HG03039 (cell line): ENCODE data around the gene CRTC3.
A peak's percentile ranks its signal among the peaks of the same experiment; 100 is the strongest.
"Not testable (repeated sequence)": the region's sequence is repeated elsewhere in the genome, so short reads cannot be mapped to it uniquely, and the experiment has no call there.

Experiments
- ATAC-seq: cut with Tn5 transposase; IDR thresholded peaks from one replicate; pipeline ENCODE4 v1.9.1; 2021; ENCODE audit warnings: mild to moderate bottlenecking, moderate library complexity; ENCODE audit not compliant: unreplicated experiment

CRTC3 gene

GRCh38 chr15:90667073-90667754 lies 137.5 kb downstream of the CRTC3 start:
- no peak for ATAC-seq

DNA sequence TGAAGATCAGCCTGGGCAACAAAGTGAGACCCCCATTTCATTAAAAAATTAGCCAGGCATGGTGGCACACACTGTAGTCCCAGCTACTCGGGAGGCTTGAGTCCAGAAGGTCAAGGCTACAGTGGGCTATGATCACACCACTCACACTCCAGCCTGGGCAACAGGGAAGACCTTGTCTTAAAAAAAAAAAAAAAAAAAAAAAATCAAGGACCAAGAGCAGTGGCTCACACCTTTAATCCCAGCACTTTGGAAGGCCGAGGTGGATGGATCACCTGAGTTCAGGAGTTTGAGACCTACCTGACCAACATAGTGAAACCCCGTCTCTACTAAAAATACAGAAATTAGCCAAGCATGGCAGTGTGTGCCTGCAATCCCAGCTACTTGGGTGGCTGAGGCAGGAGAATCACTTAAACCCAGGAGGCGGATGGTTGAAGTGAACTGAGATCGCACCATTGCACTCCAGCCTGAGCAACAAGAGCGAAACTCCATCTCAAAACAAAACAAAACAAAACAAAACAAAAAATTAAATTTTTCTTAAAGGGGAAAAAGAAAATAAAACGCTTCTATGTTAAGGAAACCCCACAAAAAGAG lies 138.1 kb downstream of the CRTC3 start:
- not testable (repeated sequence) for ATAC-seq

GRCh38 chr15:90670631-90671030 lies 140.9 kb downstream of the CRTC3 start:
- not testable (repeated sequence) for ATAC-seq

DNA sequence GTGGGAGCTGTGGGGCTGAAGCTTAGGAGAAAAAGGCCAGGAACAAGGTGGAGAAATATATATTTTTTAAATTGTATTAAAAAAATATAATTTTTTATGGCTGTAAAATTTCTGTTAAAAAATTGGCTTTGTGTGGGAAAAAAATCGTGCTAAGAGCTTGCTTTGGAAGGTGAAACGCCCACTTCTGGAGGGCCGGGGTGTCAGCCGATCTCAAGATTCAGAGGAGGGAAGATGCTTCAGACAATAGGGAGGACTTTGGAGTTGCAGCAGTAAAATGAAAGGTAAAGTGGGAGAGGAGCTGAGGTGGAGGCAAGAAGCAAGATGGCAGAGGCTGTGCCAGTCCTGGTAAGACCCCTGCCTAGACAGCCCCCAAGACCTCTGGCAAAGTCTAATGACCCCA lies 141.5 kb downstream of the CRTC3 start:
- no peak for ATAC-seq

GRCh38 chr15:90673357-90673756 lies 143.6 kb downstream of the CRTC3 start:
- ATAC-seq: not testable (repeated sequence)

DNA sequence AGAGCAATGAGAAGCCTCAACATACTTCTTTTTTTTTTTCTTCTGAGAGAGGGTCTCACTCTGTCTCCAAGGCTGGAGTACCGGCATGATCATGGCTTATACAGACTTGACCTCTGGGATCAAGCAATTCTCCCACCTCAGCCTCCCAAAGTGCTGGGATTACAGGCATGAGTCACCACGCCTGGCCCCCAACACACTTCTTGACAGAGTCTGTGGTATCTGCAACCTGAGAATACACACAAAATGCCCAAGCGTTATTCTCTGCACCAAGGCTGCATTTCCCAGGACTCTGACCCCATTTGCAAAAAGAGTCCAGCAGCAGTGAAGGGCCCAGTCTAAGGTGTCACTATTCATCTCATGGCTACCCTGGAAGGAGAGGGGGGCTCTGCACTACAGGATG lies 144.8 kb downstream of the CRTC3 start:
- ATAC-seq: no peak

GRCh38 chr15:90675464-90675863 lies 145.7 kb downstream of the CRTC3 start:
- no peak for ATAC-seq

GRCh38 chr15:90677807-90678790 lies 148.4 kb downstream of the CRTC3 start:
- no peak for ATAC-seq

GRCh38 chr15:90679959-90680358 lies 150.2 kb downstream of the CRTC3 start:
- ATAC-seq: no peak

GRCh38 chr15:90680371-90680935 lies 150.7 kb downstream of the CRTC3 start:
- ATAC-seq: no peak

DNA sequence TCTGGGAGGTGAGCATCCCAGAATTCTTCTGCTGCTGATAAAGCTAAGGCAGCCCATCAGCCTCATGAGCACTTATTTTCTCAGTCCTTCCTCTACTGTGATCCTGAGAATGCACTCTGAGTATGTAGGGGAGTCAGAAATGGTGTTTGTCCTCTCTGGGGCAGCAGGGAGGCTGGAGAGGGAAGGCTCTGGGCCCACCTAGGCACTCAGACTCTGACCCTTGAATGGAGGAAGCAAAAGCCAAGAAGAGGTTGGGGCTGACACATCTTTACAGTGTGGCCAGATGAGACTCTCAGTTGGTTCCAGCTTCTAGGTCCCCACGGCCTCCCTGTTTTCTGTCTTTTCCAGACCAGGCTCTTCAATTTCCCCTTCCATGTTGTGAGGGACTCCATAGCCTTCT lies 151.3 kb downstream of the CRTC3 start:
- no peak for ATAC-seq

- ATAC-seq: no peak
Measured at GRCh38 chr15:90681480-90681879, 151.8 kb downstream of the CRTC3 start.

GRCh38 chr15:90683371-90683770 lies 153.6 kb downstream of the CRTC3 start:
- no peak for ATAC-seq

GRCh38 chr15:90683876-90684275 lies 154.2 kb downstream of the CRTC3 start:
- ATAC-seq: no peak

DNA sequence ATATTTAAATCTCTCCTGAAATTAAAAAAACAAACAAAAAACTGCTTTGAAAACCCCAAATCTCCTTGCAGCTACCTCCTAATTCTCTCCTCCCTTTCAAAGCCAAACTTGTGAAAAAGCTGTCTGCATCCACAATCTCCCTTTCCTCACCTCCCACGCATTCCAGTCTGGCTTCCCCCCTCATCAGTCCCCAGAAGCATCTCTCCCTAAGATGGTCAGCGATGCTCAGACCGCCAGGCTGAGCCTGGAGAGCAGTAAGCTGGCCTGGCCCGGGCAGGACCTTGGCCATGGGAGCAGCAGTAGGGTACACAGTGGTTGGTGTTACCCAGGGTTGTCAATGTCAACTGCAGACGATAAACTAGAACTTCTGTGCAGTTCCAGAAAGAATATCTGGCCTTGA lies 154.6 kb downstream of the CRTC3 start:
- no peak for ATAC-seq

DNA sequence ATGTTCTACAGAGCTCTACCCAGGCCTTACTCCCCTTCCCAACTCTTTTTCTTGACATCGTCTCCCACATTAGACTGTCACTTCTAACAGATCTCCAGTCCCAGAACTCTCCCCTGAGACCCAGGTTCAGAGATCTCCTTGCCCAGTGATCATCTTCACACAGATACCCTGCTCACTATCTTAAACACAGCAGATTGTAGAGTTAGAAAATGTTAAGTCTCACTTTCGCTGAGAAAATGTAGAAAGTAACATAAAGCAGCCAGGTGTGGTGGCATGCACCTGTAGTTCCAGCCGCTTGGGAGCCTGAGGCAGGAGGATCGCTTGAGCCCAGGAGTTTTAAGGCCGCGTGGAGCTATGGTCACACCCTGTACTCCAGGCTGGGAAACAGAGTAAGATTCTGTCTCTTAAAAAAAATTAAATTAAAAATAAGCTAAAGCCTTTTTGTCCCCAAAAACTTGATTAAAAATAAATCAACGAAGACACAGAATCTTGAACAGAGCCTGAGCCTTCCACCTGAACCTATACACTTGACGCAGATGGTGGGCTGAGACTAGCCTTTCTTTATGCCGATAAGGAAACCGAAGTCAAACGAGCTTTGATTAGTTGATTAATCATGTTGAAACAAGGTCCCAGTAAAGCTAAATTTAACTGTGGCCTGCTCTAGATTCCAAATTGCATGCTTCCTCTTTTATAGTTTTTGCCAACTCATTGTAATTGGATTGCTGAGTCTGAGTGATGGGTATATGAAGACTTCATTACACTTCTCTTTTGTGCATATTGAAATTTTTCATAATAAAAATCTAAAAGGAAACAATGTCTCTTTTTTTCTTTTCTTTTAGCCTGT lies 156.1 kb downstream of the CRTC3 start:
- peak; percentile 9 for ATAC-seq

- peak; percentile 65 for ATAC-seq
Measured at GRCh38 chr15:90686435-90687218, 156.9 kb downstream of the CRTC3 start.

- ATAC-seq: not testable (repeated sequence)
Measured at GRCh38 chr15:90689326-90689961, 159.7 kb downstream of the CRTC3 start.

- no peak for ATAC-seq
Measured at GRCh38 chr15:90690585-90690984, 160.9 kb downstream of the CRTC3 start.
